Activated T-helper 17 cell treated with anti-CD3 and anti-CD28 coated beads, Interleukin-2, amount 50 U/mL, for 72 hours (primary cell): Measurements from ENCODE around the gene IZUMO1. TPM values are rescaled to one million over a fixed set of nuclear protein-coding genes. Genes with fewer than 3 reads are reported as not detected.
A peak's percentile ranks its signal among the peaks of the same experiment; 100 is the strongest.
"Not testable (repeated sequence)": the region's sequence is repeated elsewhere in the genome, so short reads cannot be mapped to it uniquely, and the experiment has no call there.

ENCODE experiments used
- ATAC-seq: fragments of 150-1000 bp; cut with Tn5 transposase; replicated peaks from 2 replicates; pipeline ENCODE4 v1.10.0; 2021; ENCODE audit warnings: mild to moderate bottlenecking, moderate library complexity
- H3K27ac Mint-ChIP-seq: one replicate; pipeline ENCODE4 v1.8.0; 2022; ENCODE audit warnings: mixed read lengths
- H3K27me3 Mint-ChIP-seq: one replicate; pipeline ENCODE4 v1.8.0; 2022; ENCODE audit warnings: mixed read lengths
- H3K36me3 Mint-ChIP-seq: one replicate; pipeline ENCODE4 v1.8.0; 2022; ENCODE audit warnings: low read depth, mild to moderate bottlenecking, mixed read lengths
- H3K4me1 Mint-ChIP-seq: one replicate; pipeline ENCODE4 v1.8.0; 2022; ENCODE audit warnings: mixed read lengths
- H3K4me3 Mint-ChIP-seq: one replicate; pipeline ENCODE4 v1.8.0; 2022; ENCODE audit warnings: mild to moderate bottlenecking, mixed read lengths
- H3K9me3 Mint-ChIP-seq: one replicate; pipeline ENCODE4 v1.8.0; 2022; ENCODE audit warnings: mixed read lengths
- total RNA-seq, 2 donors: library from RNA; stranded (reverse); gene quantifications; one replicate each; pipeline ENCODE4 v1.2.3, GENCODE V29; 2022

Gene IZUMO1
- total RNA-seq, 2 donors from 2014 or later, result not detected

GRCh38 chr19:48695743-48696352 is 50.9 kb downstream of the IZUMO1 start, which contains the start of gene FUT2:
Gene FUT2, plus strand, starts transcription at chr19:48695971. Its CDS starts 6,986 bp downstream, at chr19:48702957.
- peak within 1 kb of the TSS; percentile 20 for H3K27ac Mint-ChIP-seq
- H3K9me3 Mint-ChIP-seq, result no peaks in the 10 kb centered on the region
- no peaks in the 10 kb centered on the region for H3K4me1 Mint-ChIP-seq
- H3K36me3 Mint-ChIP-seq, result no peaks in the 10 kb centered on the region
- peak within 1 kb of the TSS; percentile 44 for H3K4me3 Mint-ChIP-seq
- ATAC-seq, result no peak
- peaks cover 6% of the 10 kb centered on the region for H3K27me3 Mint-ChIP-seq

DNA sequence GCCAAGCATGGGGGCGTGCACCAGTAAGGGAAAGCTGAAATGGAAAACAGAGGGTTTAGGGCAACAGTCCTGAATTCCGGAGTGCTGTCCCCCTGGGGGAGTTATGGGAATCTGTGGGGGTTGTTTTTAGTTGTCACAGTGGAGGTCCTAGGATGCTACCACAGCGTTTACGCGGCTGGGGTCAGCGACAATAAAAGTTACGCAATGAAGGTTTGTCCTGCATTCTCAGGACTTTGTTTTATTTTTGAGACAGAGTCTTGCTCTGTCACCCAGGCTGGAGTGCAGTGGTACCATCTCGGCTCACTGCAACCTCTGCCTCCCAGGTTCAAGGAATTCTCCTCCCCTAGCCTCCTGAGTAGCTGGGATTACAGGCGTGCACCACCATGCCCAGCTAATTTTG is 53.1 kb downstream of the IZUMO1 start:
- H3K27me3 Mint-ChIP-seq, H3K9me3 Mint-ChIP-seq, H3K4me3 Mint-ChIP-seq: not testable (repeated sequence)

More for the DNA sequence above, 53.1 kb downstream of the IZUMO1 start:
- not testable (repeated sequence) for H3K4me1 Mint-ChIP-seq, H3K36me3 Mint-ChIP-seq, H3K27ac Mint-ChIP-seq, ATAC-seq

Other genes with a start within 250 kb of the IZUMO1 start
- gene LMTK3, start 235.1 kb downstream of the IZUMO1 start, total RNA-seq, result 1 to 10 TPM; 3.8 to 5.9 TPM
- not detected for gene SULT2B1, start 194.7 kb downstream of the IZUMO1 start, total RNA-seq
- gene SPACA4, start 140.2 kb downstream of the IZUMO1 start, total RNA-seq, result not detected
- 1 to 10 TPM; 4.6 to 8.6 TPM for gene FAM83E, start 131.8 kb downstream of the IZUMO1 start, total RNA-seq
- 1,000 to 10,000 TPM; 1,785 to 2,369 TPM for gene RPL18, start 127.7 kb downstream of the IZUMO1 start, total RNA-seq
- gene SPHK2, start 127.4 kb downstream of the IZUMO1 start, total RNA-seq, result 10 to 100 TPM; 31.3 to 49.3 TPM
- 1 to 10 TPM; 5.3 to 9.3 TPM for gene DBP, start 109.5 kb downstream of the IZUMO1 start, total RNA-seq
- gene CA11, start 100.7 kb downstream of the IZUMO1 start, total RNA-seq, result 10 to 100 TPM in 1 of 2 donors, 1 to 10 TPM in 1; 6.1 to 16.4 TPM
- gene NTN5, start 73.9 kb downstream of the IZUMO1 start, total RNA-seq, result 1 to 10 TPM in 1 of 2 donors, under 1 TPM in 1; 0.65 to 2.9 TPM
- not detected for gene FUT2, start 50.9 kb downstream of the IZUMO1 start, total RNA-seq
- 1 to 10 TPM; 1.1 to 1.7 TPM for gene MAMSTR, start 27.2 kb downstream of the IZUMO1 start, total RNA-seq
- under 1 TPM; 0.19 to 0.67 TPM for gene RASIP1, start 6.3 kb downstream of the IZUMO1 start, total RNA-seq
- under 1 TPM; 0.30 to 0.40 TPM for gene FUT1, start 5.7 kb upstream of the IZUMO1 start, total RNA-seq
- not detected for gene FGF21, start 8.6 kb upstream of the IZUMO1 start, total RNA-seq
- gene BCAT2, start 64.1 kb upstream of the IZUMO1 start, total RNA-seq, result 10 to 100 TPM; 39.7 to 54.3 TPM
- gene HSD17B14, start 89.6 kb upstream of the IZUMO1 start, total RNA-seq, result 1 to 10 TPM in 1 of 2 donors, not detected in 1; 1.6 TPM
- 10 to 100 TPM in 1 of 2 donors, 1 to 10 TPM in 1; 6.5 to 17.6 TPM for gene PLEKHA4, start 121.7 kb upstream of the IZUMO1 start, total RNA-seq
- gene PPP1R15A, start 125.5 kb upstream of the IZUMO1 start, total RNA-seq, result 100 to 1,000 TPM in 1 of 2 donors, 10 to 100 TPM in 1; 75.1 to 129 TPM
- not detected for gene TULP2, start 151.8 kb upstream of the IZUMO1 start, total RNA-seq
- 100 to 1,000 TPM; 158 to 184 TPM for gene NUCB1, start 153.4 kb upstream of the IZUMO1 start, total RNA-seq
- gene DHDH, start 186.8 kb upstream of the IZUMO1 start, total RNA-seq, result 1 to 10 TPM; 1.2 to 3.8 TPM
- gene BAX, start 208.0 kb upstream of the IZUMO1 start, total RNA-seq, result 100 to 1,000 TPM; 286 to 464 TPM
- gene FTL, start 218.4 kb upstream of the IZUMO1 start, total RNA-seq, result 1,000 to 10,000 TPM; 1,320 to 1,710 TPM
- gene GYS1, start 246.4 kb upstream of the IZUMO1 start, total RNA-seq, result 10 to 100 TPM; 50.8 to 99.9 TPM
- gene RUVBL2, start 247.0 kb upstream of the IZUMO1 start, total RNA-seq, result 100 to 1,000 TPM; 100 to 166 TPM